Colonic mucosa (tissue), 4 donors: Measurements from ENCODE around the gene ZNRD2. TPM values are rescaled to one million over a fixed set of nuclear protein-coding genes. Genes with fewer than 3 reads are reported as not detected.

Experiments used
- DNase-seq: peaks from one replicate; pipeline ENCODE4 v3.0.0-alpha.2; 2020
- H3K27ac ChIP-seq: fragments of 200-600 bp; one replicate; pipeline ENCODE4 v1.8.0; 2021
- H3K27me3 ChIP-seq: fragments of 200-600 bp; one replicate; pipeline ENCODE4 v1.8.0; 2021
- H3K36me3 ChIP-seq: fragments of 200-600 bp; one replicate; pipeline ENCODE4 v1.8.0; 2021
- H3K4me1 ChIP-seq: fragments of 200-600 bp; one replicate; pipeline ENCODE4 v1.8.0; 2021; ENCODE audit warnings: mild to moderate bottlenecking
- H3K4me3 ChIP-seq: fragments of 200-600 bp; one replicate; pipeline ENCODE4 v1.8.0; 2021
- H3K9ac ChIP-seq, 2 donors: one replicate each; pipeline ENCODE4 v1.7.0; 2013; ENCODE audit warnings: control low read depth in 2 of 2, low read depth in 2 of 2, low read length in 2 of 2
- H3K9me3 ChIP-seq: fragments of 200-600 bp; one replicate; pipeline ENCODE4 v1.8.0; 2021
- intact Hi-C: fragments of 100-400 bp; cut with DNase I; formaldehyde crosslinking; loops from one replicate; pipeline ENCODE4 v1.14.1; 2022
- total RNA-seq, 2 donors: library from RNA; stranded (reverse); fragmentation: NEBNext Ultra II Directional in 1 of 2; extraction: Animal tissue kit (Norgen Biotek cat#: 25700) in 1 of 2; gene quantifications; one replicate each; pipeline ENCODE4 v1.2.1, GENCODE V29; 2021
- TF ChIP-seq, protein P1 (sequence below): fragments of 200-600 bp; IDR thresholded peaks from one replicate; pipeline ENCODE4 v1.8.0; 2022; ENCODE audit warnings: antibody characterized with exemption, mild to moderate bottlenecking
- donor health status: healthy.
- donor health status: DM: no; HTN: no; CAD: no.
- donor health status: DM: no; HTN: no; CAD: no.

The ZNRD2 gene
- total RNA-seq, 2 donors from 2014 or later, result 16.6 to 30.8 TPM

GRCh38 chr11:65575568-65576231, 5.4 kb downstream of the ZNRD2 start, which contains the start of gene EHBP1L1:
TSS of gene EHBP1L1 (plus strand) at chr11:65576053. CDS start at chr11:65576303, 250 bp downstream.
- Histone ChIP-seq H3K4me1 (peaks cover 48% of the 10 kb centered on the region), H3K27me3 (no peaks in the 10 kb centered on the region), H3K4me3 (peak within 1 kb of the TSS; percentile 91), H3K27ac (peak within 1 kb of the TSS; percentile 89), H3K9ac (peak within 1 kb of the TSS; percentile 89 to 96), H3K36me3 (peaks cover 8% of the 10 kb centered on the region), H3K9me3 (no peaks in the 10 kb centered on the region)
- TF ChIP-seq, protein P1, sequence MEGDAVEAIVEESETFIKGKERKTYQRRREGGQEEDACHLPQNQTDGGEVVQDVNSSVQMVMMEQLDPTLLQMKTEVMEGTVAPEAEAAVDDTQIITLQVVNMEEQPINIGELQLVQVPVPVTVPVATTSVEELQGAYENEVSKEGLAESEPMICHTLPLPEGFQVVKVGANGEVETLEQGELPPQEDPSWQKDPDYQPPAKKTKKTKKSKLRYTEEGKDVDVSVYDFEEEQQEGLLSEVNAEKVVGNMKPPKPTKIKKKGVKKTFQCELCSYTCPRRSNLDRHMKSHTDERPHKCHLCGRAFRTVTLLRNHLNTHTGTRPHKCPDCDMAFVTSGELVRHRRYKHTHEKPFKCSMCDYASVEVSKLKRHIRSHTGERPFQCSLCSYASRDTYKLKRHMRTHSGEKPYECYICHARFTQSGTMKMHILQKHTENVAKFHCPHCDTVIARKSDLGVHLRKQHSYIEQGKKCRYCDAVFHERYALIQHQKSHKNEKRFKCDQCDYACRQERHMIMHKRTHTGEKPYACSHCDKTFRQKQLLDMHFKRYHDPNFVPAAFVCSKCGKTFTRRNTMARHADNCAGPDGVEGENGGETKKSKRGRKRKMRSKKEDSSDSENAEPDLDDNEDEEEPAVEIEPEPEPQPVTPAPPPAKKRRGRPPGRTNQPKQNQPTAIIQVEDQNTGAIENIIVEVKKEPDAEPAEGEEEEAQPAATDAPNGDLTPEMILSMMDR, result no peak
- peak; percentile 76 for DNase-seq
- intact Hi-C loops, result no loop called here

DNA sequence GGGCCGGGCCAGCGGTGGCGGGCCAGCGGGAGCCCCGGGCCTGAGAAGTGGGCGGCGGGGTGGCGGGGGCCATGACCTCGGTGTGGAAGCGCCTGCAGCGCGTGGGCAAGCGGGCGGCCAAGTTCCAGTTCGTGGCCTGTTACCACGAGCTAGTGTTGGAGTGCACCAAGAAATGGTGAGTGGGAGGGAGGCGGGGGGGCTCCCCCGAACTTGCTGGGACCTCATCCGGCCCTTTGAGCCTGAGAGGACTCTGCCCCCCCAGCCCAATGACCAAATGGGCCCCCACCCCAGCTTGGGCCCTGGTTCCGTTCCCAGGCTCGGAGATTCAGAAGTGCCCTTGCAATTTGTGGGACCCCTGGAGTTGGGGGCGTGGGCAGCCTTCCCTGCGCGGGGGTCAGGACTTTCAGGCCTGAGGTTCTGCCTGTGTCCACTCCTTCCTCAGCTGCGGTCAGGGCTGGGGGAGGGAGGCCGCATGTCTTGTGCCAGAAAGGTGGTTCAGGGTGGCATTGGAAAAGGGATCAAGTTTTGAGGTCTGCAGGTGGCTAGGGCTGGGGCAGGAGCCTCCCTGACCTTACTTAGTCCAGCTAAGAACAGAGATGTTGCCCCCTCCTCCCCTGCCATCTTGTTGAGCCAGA, 6.1 kb downstream of the ZNRD2 start:
- no peak for DNase-seq
- intact Hi-C loops, result no loop called here

DNA sequence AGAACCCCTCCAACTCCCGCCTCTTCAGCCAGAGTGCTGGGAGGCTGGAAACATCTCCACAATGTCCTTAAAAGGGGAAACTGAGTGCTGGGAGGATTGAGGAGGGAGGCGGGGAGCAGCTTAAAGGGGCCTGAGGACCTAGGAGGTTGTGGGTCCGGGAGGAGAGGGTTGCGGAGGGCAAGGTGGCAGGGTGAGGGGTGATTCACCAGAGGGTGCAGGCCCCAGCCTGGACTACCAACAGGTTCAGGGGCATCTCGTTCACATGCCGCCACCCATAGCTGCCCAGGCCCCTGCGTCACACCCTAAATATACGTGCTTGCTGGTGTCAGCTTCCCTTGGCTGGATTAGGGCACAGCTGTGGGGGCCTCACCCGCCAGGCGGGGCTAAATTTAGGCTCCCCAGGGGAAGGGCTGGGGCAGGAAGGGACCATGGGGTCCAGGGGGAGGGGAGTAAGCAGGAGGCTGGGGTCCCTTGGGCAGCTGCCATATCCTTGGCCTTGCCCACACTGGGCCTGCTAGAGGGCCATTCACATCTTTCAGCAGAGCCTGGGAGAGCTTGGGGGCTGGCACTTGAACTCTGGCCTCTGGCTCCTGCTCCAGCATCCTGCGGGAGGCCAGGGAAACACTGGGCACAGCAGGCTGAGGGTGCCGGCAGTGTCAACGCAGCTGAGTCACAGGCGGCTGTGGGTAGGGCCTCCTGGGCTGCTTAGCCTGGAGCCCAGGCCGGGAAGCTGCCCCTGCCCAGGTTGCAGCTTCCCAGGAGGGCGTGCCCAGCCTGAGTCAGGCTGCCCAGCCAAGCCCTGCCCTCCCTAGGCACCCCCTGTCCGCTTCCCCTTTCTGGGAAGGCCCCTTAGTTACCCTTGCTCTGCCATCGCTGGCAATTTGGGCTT, 6.8 kb downstream of the ZNRD2 start:
- peak overlapping the region; percentile 91 for H3K4me3 ChIP-seq
- H3K36me3 ChIP-seq, result peaks cover 19% of the 10 kb centered on the region
- no peaks in the 10 kb centered on the region for H3K9me3 ChIP-seq
- H3K27ac ChIP-seq, result peak overlapping the region; percentile 89
- TF ChIP-seq, protein P1, result no peak
- intact Hi-C loops, result no loop called here
- peaks cover 35% of the 10 kb centered on the region for H3K4me1 ChIP-seq
- DNase-seq, result peak; percentile 78
- H3K27me3 ChIP-seq, result no peaks in the 10 kb centered on the region
- H3K9ac ChIP-seq, result peak overlapping the region; percentile 89 to 96

More for the DNA sequence above, 6.1 kb downstream of the ZNRD2 start:
- Histone ChIP-seq H3K4me3 (peak overlapping the region; percentile 91), H3K27me3 (no peaks in the 10 kb centered on the region), H3K36me3 (peaks cover 12% of the 10 kb centered on the region), H3K4me1 (peaks cover 43% of the 10 kb centered on the region), H3K9ac (peak overlapping the region; percentile 89 to 96), H3K9me3 (no peaks in the 10 kb centered on the region), H3K27ac (peak overlapping the region; percentile 89)
- TF ChIP-seq, protein P1, result no peak

GRCh38 chr11:65577756-65578109, 7.5 kb downstream of the ZNRD2 start:
- peaks cover 35% of the 10 kb centered on the region for H3K4me1 ChIP-seq
- peak overlapping the region; percentile 91 for H3K4me3 ChIP-seq

GRCh38 chr11:65578134-65578533, 7.9 kb downstream of the ZNRD2 start:
- Histone ChIP-seq H3K4me1 (peaks cover 34% of the 10 kb centered on the region), H3K9me3 (no peaks in the 10 kb centered on the region), H3K4me3 (peak overlapping the region; percentile 91), H3K36me3 (peaks cover 19% of the 10 kb centered on the region), H3K27ac (peak overlapping the region; percentile 89), H3K27me3 (no peaks in the 10 kb centered on the region), H3K9ac (peak overlapping the region; percentile 89 to 96)
- intact Hi-C loops, result no loop called here
- TF ChIP-seq, protein P1, result no peak
- DNase-seq, result no peak

More at GRCh38 chr11:65577756-65578109, 7.5 kb downstream of the ZNRD2 start:
- H3K27ac ChIP-seq, result peak overlapping the region; percentile 89
- DNase-seq, result no peak
- H3K9ac ChIP-seq, result peak overlapping the region; percentile 89 to 96
- H3K27me3 ChIP-seq, result no peaks in the 10 kb centered on the region
- intact Hi-C loops, result no loop called here
- H3K9me3 ChIP-seq, result no peaks in the 10 kb centered on the region
- TF ChIP-seq, protein P1, result no peak
- H3K36me3 ChIP-seq, result peaks cover 19% of the 10 kb centered on the region
